Measurements from ENCODE around the gene KCNJ15. TPM values are rescaled to one million over a fixed set of nuclear protein-coding genes. Genes with fewer than 3 reads are reported as not detected.

Gene KCNJ15
- total and polyA plus RNA-seq, 2 of the 13 experiments (the other 11 are each of a cell fraction or from before 2014, with no cell fraction given): not detected

- TF ChIP-seq, protein P1, sequence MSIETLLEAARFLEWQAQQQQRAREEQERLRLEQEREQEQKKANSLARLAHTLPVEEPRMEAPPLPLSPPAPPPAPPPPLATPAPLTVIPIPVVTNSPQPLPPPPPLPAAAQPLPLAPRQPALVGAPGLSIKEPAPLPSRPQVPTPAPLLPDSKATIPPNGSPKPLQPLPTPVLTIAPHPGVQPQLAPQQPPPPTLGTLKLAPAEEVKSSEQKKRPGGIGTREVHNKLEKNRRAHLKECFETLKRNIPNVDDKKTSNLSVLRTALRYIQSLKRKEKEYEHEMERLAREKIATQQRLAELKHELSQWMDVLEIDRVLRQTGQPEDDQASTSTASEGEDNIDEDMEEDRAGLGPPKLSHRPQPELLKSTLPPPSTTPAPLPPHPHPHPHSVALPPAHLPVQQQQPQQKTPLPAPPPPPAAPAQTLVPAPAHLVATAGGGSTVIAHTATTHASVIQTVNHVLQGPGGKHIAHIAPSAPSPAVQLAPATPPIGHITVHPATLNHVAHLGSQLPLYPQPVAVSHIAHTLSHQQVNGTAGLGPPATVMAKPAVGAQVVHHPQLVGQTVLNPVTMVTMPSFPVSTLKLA (IDR thresholded peaks at IDR 0.05): no peak
- TF ChIP-seq NCOA5 (CRISPR knock-in tag; IDR thresholded peaks at IDR 0.05) (no peak), MED13 (CRISPR knock-in tag; IDR thresholded peaks at IDR 0.05) (no peak), SATB2 (CRISPR knock-in tag; IDR thresholded peaks at IDR 0.05) (no peak), ZMYM3 (CRISPR knock-in tag; IDR thresholded peaks at IDR 0.05) (no peak), HCFC1 (IDR thresholded peaks at IDR 0.05; ENCODE audit: low read depth, low read length) (no peak), SRSF1 (optimal IDR thresholded peaks at IDR 0.05; ENCODE audit: low read depth, low read length) (no peak), ZNF235 (CRISPR knock-in tag; IDR thresholded peaks at IDR 0.05; ENCODE audit: borderline replicate concordance) (no peak), ZNF350 (CRISPR knock-in tag; IDR thresholded peaks at IDR 0.05; ENCODE audit: borderline replicate concordance, low read depth) (no peak), ZNF335 (CRISPR knock-in tag; IDR thresholded peaks at IDR 0.05) (no peak), ZNF781 (CRISPR knock-in tag; IDR thresholded peaks at IDR 0.05; ENCODE audit: borderline replicate concordance, not compliant biosample characterization) (no peak), NFAT5 (CRISPR knock-in tag; IDR thresholded peaks at IDR 0.05) (no peak), ZNF878 (CRISPR knock-in tag; IDR thresholded peaks at IDR 0.05) (no peak)
- TF ChIP-seq, protein P2, sequence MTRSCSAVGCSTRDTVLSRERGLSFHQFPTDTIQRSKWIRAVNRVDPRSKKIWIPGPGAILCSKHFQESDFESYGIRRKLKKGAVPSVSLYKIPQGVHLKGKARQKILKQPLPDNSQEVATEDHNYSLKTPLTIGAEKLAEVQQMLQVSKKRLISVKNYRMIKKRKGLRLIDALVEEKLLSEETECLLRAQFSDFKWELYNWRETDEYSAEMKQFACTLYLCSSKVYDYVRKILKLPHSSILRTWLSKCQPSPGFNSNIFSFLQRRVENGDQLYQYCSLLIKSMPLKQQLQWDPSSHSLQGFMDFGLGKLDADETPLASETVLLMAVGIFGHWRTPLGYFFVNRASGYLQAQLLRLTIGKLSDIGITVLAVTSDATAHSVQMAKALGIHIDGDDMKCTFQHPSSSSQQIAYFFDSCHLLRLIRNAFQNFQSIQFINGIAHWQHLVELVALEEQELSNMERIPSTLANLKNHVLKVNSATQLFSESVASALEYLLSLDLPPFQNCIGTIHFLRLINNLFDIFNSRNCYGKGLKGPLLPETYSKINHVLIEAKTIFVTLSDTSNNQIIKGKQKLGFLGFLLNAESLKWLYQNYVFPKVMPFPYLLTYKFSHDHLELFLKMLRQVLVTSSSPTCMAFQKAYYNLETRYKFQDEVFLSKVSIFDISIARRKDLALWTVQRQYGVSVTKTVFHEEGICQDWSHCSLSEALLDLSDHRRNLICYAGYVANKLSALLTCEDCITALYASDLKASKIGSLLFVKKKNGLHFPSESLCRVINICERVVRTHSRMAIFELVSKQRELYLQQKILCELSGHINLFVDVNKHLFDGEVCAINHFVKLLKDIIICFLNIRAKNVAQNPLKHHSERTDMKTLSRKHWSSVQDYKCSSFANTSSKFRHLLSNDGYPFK (CRISPR knock-in tag; IDR thresholded peaks at IDR 0.05; ENCODE audit: borderline replicate concordance): no peak
- TF ChIP-seq, protein P3, sequence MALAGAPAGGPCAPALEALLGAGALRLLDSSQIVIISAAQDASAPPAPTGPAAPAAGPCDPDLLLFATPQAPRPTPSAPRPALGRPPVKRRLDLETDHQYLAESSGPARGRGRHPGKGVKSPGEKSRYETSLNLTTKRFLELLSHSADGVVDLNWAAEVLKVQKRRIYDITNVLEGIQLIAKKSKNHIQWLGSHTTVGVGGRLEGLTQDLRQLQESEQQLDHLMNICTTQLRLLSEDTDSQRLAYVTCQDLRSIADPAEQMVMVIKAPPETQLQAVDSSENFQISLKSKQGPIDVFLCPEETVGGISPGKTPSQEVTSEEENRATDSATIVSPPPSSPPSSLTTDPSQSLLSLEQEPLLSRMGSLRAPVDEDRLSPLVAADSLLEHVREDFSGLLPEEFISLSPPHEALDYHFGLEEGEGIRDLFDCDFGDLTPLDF (CRISPR knock-in tag; IDR thresholded peaks at IDR 0.05): no peak
Observed at GRCh38 chr21:38299671-38300070, 42.9 kb downstream of the KCNJ15 start (continued).
